ENCODE data around the gene LLGL2.
"Not testable (repeated sequence)": the region's sequence is repeated elsewhere in the genome, so short reads cannot be mapped to it uniquely, and the experiment has no call there.

LLGL2 gene

DNA sequence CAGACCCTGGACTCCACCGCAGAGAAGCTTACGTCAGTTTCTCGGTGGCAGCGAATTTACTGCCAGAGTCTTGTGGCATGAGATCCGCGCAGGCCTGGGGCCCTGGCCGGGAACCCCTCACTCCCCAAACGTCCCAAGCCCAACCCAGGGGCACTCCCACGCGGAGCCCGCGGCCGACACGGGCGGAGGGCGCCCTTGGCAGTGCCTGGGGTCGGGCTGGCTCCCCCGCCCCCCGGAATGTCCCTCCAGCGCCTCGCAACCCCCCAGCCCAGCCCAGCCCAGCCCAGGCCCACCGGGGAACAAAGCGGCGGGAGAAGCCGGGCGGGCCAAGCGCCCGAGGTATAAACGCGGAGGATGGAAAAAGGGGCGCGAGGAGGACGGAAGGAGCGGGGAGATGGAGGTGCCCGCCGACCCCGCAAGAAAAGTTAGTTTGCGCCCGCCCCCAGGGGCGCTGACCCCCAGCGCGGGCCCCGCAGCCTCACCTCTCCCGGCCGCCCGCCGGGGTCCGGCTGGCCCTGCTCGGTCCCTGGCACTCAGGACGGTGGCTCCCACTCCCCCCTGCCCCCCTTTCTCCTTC is 10.5 kb upstream of the LLGL2 start:
- H3K4me1 ChIP-seq (ENCODE audit: control insufficient read depth, insufficient read depth, low read length), result peaks cover 21% of the 10 kb centered on the region

DNA sequence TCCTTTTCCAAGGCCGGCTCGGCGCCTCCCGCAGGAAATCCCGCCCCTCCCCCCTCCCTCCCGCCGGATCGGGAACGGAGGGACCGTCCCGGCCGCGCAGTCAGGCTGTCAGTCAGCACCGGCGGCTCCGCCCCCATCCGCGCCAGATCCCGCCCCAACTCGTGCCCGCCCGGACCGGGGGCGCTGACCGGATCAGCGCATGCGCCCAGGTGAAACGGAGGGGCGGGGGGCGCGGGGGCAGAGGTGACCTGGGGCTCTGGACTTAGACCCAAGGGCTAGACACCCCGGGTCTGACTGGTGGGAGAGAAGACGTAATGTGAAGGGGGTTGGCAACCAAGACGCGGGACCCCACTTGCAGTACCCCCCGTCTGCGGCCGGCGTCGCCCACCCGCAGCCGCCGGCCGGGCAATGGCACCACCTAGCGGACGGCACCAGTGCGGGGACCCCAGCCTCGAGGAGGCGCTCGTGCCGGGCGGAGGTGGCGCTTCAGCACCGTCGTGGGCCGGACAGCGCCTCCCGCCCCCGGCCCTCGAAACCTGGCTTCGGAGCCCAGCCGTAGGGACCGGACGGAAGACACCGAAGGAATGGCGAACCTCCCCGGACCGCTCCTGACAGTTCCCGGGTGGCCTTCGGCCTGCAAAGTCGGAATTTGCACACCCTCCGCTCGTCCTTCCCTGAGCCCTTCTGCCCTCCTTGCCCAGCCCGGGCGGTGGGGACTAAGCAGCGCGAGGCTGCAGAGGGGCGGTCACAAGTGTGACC is 9.8 kb upstream of the LLGL2 start, which contains the start of gene CASKIN2:
CASKIN2 (minus strand) TSS at position 42 of the 759 bp plus-strand sequence. CDS start 1,733 bp downstream, outside the sequence.
- H3K36me3 ChIP-seq (ENCODE audit: control insufficient read depth, insufficient read depth, low read length), result peaks cover 2% of the 10 kb centered on the region
- peak within 1 kb of the TSS; percentile 79 for H3K4me3 ChIP-seq (ENCODE audit: low read length)
- H3K27ac ChIP-seq (ENCODE audit: low read depth, low read length), result peak within 1 kb of the TSS; percentile 76
- H3K27me3 ChIP-seq (ENCODE audit: control insufficient read depth, insufficient read depth, low read length), result no peaks in the 10 kb centered on the region
- H3K4me1 ChIP-seq (ENCODE audit: control insufficient read depth, insufficient read depth, low read length), result peaks cover 21% of the 10 kb centered on the region
- peak within 1 kb of the TSS; percentile 19 for H3K9ac ChIP-seq (ENCODE audit: low read length)

More for the DNA sequence above, 10.5 kb upstream of the LLGL2 start:
- Histone ChIP-seq H3K27me3 (ENCODE audit: control insufficient read depth, insufficient read depth, low read length) (no peaks in the 10 kb centered on the region), H3K36me3 (ENCODE audit: control insufficient read depth, insufficient read depth, low read length) (peaks cover 3% of the 10 kb centered on the region), H3K9ac (ENCODE audit: low read length) (peak overlapping the region; percentile 19), H3K4me3 (ENCODE audit: low read length) (peak overlapping the region; percentile 79), H3K27ac (ENCODE audit: low read depth, low read length) (peak overlapping the region; percentile 76)

DNA sequence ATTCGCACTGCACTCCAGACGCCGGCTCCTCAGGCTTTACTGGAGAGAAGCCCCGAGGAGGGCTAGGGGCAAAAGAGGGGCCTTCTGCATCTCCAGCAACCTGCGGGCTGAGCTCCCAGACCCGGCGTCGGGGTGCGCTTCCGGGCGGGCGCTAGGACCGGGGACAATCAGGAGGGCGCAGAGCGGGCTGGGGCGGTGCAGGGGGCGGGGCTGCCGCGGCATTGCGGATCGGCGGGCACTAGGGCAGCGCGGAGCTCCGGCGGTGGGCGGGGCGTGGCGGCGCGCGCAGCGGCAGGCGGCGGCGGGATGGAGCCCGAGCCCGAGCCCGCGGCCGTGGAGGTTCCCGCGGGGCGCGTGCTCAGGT is 9.3 kb upstream of the LLGL2 start, which contains the start of gene TSEN54:
TSEN54 (plus strand) TSS at position 274 of the 364 bp plus-strand sequence; CDS start at position 307, 33 bp downstream.
- H3K4me3 ChIP-seq (ENCODE audit: low read length), result peak within 1 kb of the TSS; percentile 79
- H3K36me3 ChIP-seq (ENCODE audit: control insufficient read depth, insufficient read depth, low read length), result no peaks in the 10 kb centered on the region
- no peak within 1 kb of the TSS for H3K9ac ChIP-seq (ENCODE audit: low read length)
- peaks cover 21% of the 10 kb centered on the region for H3K4me1 ChIP-seq (ENCODE audit: control insufficient read depth, insufficient read depth, low read length)
- no peaks in the 10 kb centered on the region for H3K27me3 ChIP-seq (ENCODE audit: control insufficient read depth, insufficient read depth, low read length)
- peak within 1 kb of the TSS; percentile 71 for H3K27ac ChIP-seq (ENCODE audit: low read depth, low read length)

DNA sequence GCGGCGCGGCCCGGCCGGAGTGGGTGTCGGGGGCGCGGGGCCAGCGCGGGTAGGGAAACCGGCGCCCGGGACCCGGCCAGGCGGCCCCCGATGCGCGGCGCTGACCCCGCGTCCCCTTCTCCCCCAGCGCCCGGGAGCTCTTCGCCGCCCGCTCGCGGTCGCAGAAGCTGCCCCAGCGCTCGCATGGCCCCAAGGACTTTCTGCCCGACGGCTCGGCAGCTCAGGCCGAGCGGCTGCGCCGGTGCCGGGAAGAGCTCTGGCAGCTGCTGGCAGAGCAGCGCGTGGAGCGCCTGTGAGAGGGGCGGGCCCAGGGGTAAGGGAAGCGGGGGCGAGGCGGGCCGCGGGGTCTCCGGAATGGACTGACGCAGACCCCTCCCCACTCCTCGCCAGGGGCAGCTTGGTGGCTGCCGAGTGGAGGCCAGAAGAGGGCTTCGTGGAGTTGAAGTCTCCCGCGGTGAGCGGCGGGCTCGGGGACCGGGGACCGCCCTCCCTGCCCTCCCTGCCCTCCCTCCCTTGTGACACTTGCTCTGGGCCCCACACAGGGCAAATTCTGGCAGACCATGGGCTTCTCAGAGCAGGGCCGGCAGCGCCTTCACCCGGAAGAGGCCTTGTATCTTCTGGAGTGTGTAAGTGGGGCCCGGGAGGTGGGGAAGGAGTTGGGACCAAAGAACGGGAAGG is 8.7 kb upstream of the LLGL2 start:
- no peak overlapping the region for H3K9ac ChIP-seq (ENCODE audit: low read length)
- H3K27me3 ChIP-seq (ENCODE audit: control insufficient read depth, insufficient read depth, low read length), result no peaks in the 10 kb centered on the region
- H3K4me1 ChIP-seq (ENCODE audit: control insufficient read depth, insufficient read depth, low read length), result peaks cover 20% of the 10 kb centered on the region
- H3K36me3 ChIP-seq (ENCODE audit: control insufficient read depth, insufficient read depth, low read length), result no peaks in the 10 kb centered on the region
- no peak overlapping the region for H3K27ac ChIP-seq (ENCODE audit: low read depth, low read length)
- peak overlapping the region; percentile 76 for H3K4me3 ChIP-seq (ENCODE audit: low read length)

DNA sequence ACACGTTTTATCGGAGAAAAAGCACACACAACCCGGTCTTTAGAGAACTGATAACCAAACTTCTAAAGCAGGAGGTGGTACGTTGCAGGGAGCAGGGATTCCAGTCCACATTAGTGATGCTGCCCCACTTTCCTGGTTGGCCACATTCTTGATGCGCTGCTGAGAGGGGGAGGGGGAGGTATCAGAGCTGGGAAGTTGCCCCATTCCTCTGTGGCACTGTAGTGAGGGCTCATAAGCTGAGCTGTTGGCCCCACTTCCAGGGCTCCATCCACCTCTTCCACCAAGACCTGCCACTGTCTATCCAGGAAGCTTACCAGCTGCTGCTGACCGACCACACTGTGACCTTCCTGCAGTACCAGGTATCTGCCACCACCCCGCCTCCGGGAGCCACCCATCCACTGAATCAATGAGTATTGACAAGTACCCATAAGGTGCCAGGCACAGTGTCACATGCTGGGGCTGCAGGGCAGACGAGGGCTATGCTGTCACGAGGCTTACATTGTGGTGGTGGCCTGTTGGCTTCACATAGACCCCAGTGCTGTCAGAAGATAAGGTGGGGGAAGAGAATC is 8.1 kb upstream of the LLGL2 start:
- Histone ChIP-seq H3K27me3 (ENCODE audit: control insufficient read depth, insufficient read depth, low read length) (no peaks in the 10 kb centered on the region), H3K4me3 (ENCODE audit: low read length) (peak overlapping the region; percentile 76), H3K36me3 (ENCODE audit: control insufficient read depth, insufficient read depth, low read length) (no peaks in the 10 kb centered on the region), H3K9ac (ENCODE audit: low read length) (no peak overlapping the region), H3K27ac (ENCODE audit: low read depth, low read length) (no peak overlapping the region), H3K4me1 (ENCODE audit: control insufficient read depth, insufficient read depth, low read length) (peaks cover 17% of the 10 kb centered on the region)

DNA sequence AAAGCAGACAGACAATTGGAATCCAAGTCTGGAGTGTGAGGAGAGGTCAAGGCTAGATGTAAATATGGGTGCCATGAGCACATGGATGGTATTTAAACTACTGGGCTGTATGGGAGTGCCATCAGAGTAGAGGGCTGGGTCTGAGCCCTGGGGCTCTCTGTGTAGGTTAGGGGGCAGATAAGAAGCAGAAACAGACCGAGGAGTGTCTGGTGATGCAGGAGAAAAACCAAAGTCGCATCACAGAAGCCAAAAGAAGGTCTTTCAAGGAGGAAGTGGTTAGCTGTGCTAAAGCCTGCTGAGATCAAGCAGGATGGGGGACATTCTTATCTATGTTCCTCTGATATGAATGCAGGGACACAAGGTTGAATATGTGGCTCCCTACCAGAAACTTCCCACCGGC is 7.3 kb upstream of the LLGL2 start:
- H3K9ac ChIP-seq (ENCODE audit: low read length), result no peak overlapping the region
- H3K4me3 ChIP-seq (ENCODE audit: low read length), result no peak overlapping the region
- H3K27ac ChIP-seq (ENCODE audit: low read depth, low read length), result no peak overlapping the region
- H3K4me1 ChIP-seq (ENCODE audit: control insufficient read depth, insufficient read depth, low read length), result peaks cover 14% of the 10 kb centered on the region
- no peaks in the 10 kb centered on the region for H3K36me3 ChIP-seq (ENCODE audit: control insufficient read depth, insufficient read depth, low read length)
- no peaks in the 10 kb centered on the region for H3K27me3 ChIP-seq (ENCODE audit: control insufficient read depth, insufficient read depth, low read length)

DNA sequence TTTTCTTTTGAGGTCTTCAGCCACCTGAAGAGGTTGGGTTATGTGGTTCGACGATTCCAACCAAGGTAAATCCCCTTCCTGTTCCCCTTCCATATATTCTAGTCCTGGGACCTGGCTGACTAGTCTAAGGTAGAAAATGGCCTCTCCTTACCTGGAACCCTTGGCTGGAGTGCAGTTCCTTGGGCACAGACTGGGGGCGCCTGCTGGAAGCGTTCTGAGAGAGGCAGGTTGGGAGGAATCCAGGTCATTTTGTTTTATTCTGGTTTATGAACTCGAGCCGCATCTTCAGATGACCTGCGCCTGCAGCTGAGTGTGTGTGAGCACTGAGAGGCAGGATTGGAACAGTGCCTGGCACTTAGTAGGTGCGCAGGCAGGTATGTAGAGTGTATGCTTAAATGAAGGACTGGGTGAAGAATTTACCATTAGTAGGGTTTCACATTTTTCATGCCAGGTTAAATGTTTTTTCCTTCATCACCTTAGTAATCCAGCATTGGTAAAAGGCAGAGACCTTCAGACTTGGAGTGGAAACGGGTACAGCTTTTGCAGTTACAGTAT is 6.4 kb upstream of the LLGL2 start:
- Histone ChIP-seq H3K36me3 (ENCODE audit: control insufficient read depth, insufficient read depth, low read length) (no peaks in the 10 kb centered on the region), H3K27ac (ENCODE audit: low read depth, low read length) (no peak overlapping the region), H3K27me3 (ENCODE audit: control insufficient read depth, insufficient read depth, low read length) (no peaks in the 10 kb centered on the region), H3K9ac (ENCODE audit: low read length) (no peak overlapping the region), H3K4me3 (ENCODE audit: low read length) (no peak overlapping the region), H3K4me1 (ENCODE audit: control insufficient read depth, insufficient read depth, low read length) (peaks cover 6% of the 10 kb centered on the region)

DNA sequence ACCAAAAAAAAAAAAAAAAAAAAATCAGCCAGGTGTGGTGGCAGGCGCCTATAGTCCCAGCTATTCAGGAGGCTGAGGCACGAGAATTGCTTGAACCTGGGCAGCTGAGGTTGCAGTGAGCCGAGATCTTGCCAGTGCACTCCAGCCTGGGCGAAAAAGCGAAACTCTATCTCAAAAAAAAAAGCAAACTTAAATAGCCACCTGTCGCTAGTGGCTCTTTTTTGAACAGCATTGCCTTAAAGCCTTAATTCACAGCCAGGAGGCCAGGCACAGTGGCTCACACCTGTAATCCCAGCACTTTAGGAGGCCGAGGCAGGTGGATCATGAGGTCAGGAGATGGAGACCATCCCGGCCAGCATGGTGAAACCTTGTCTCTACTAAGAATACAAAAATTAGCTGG is 5.1 kb upstream of the LLGL2 start:
- H3K4me3 ChIP-seq (ENCODE audit: low read length); H3K9ac ChIP-seq (ENCODE audit: low read length); H3K27ac ChIP-seq (ENCODE audit: low read depth, low read length); H3K4me1 ChIP-seq (ENCODE audit: control insufficient read depth, insufficient read depth, low read length); H3K27me3 ChIP-seq (ENCODE audit: control insufficient read depth, insufficient read depth, low read length); H3K36me3 ChIP-seq (ENCODE audit: control insufficient read depth, insufficient read depth, low read length): not testable (repeated sequence)

DNA sequence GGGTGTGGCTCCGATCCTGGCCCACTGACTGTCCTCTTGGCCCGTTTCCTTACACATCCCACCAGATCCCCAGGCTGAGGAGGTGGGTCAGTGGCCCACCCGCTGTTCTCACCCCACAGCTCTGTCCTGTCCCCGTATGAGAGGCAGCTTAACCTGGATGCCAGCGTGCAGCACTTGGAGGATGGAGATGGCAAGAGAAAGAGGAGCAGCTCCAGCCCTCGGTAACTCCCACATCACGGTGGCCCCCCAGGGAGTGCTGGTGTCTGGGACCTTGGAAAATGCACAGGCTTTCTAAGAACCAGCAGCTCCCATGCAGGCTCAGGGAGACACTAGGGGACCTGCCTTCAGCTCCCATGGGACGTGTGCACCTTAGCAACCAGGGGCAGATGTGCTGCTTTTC is 4.2 kb upstream of the LLGL2 start:
- Histone ChIP-seq H3K27me3 (ENCODE audit: control insufficient read depth, insufficient read depth, low read length) (no peaks in the 10 kb centered on the region), H3K27ac (ENCODE audit: low read depth, low read length) (no peak overlapping the region), H3K4me1 (ENCODE audit: control insufficient read depth, insufficient read depth, low read length) (peaks cover 6% of the 10 kb centered on the region), H3K4me3 (ENCODE audit: low read length) (no peak overlapping the region), H3K36me3 (ENCODE audit: control insufficient read depth, insufficient read depth, low read length) (no peaks in the 10 kb centered on the region), H3K9ac (ENCODE audit: low read length) (no peak overlapping the region)

DNA sequence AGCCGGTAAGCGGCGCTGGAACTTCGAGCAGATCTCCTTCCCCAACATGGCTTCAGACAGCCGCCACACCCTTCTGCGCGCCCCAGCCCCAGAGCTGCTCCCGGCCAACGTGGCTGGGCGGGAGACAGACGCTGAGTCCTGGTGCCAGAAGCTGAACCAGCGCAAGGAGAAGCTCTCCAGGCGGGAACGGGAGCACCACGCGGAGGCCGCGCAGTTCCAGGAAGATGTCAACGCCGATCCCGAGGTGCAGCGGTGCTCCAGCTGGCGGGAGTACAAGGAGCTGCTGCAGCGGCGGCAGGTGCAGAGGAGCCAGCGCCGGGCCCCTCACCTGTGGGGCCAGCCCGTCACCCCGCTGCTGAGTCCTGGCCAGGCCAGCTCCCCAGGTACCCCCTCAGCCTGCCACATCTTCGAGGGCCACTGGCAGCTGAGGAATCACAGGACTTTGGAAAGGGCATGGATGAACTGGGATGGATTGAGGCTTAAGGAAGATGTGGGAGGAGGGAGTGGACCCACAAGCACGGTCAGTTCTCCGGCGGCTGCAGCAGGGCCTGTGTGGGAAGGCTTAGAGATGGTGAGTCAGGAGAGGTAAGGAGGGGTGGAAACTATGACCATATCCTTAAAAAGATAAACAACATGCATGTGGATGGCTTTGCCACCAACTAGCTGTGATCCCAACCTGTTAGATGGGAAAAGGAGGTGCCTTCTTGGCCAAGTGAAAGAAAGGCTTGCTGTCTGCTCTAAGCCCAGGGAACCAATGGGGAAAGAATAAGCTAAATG is 3.4 kb upstream of the LLGL2 start:
- Histone ChIP-seq H3K9ac (ENCODE audit: low read length) (no peak overlapping the region), H3K4me1 (ENCODE audit: control insufficient read depth, insufficient read depth, low read length) (peaks cover 6% of the 10 kb centered on the region), H3K36me3 (ENCODE audit: control insufficient read depth, insufficient read depth, low read length) (no peaks in the 10 kb centered on the region), H3K27me3 (ENCODE audit: control insufficient read depth, insufficient read depth, low read length) (no peaks in the 10 kb centered on the region), H3K4me3 (ENCODE audit: low read length) (no peak overlapping the region), H3K27ac (ENCODE audit: low read depth, low read length) (no peak overlapping the region)

DNA sequence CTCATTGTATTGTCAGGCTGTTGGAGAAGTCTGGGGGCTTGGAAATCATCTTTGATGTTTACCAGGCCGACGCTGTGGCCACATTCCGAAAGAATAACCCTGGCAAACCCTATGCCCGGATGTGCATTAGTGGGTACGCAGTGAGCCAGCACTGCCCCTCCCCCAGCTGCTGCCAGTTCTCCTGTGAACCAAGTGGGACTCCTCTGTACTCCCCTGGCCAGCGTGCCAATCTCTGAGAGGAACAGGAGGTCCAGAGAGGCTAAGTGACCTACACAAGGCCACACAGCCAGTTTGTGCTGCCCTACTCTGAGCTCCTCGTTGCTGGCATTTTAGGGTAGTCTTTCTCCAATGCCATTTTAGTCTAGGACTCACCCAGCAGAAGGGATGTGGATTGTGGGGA is 1.9 kb upstream of the LLGL2 start:
- Histone ChIP-seq H3K27ac (ENCODE audit: low read depth, low read length) (no peak overlapping the region), H3K9ac (ENCODE audit: low read length) (no peak overlapping the region), H3K36me3 (ENCODE audit: control insufficient read depth, insufficient read depth, low read length) (no peaks in the 10 kb centered on the region)

More for the DNA sequence above, 1.9 kb upstream of the LLGL2 start:
- peaks cover 2% of the 10 kb centered on the region for H3K4me1 ChIP-seq (ENCODE audit: control insufficient read depth, insufficient read depth, low read length)
- H3K4me3 ChIP-seq (ENCODE audit: low read length), result no peak overlapping the region
- no peaks in the 10 kb centered on the region for H3K27me3 ChIP-seq (ENCODE audit: control insufficient read depth, insufficient read depth, low read length)
